Measurements from ENCODE around the gene KLC1.
"Not testable (repeated sequence)": the region's sequence is repeated elsewhere in the genome, so short reads cannot be mapped to it uniquely, and the experiment has no call there.

The KLC1 gene

GRCh38 chr14:103628684-103629502 lies at the start of gene KLC1:
Gene KLC1, plus strand, starts transcription at chr14:103629211. Its CDS starts 25,354 bp downstream, at chr14:103654565.
- DNase-seq: peak; percentile 85

GRCh38 chr14:103581206-103581605 lies 47.8 kb upstream of the KLC1 start:
- DNase-seq: no peak

- DNase-seq: no peak
Measured at GRCh38 chr14:103581954-103582703, 46.9 kb upstream of the KLC1 start.

- DNase-seq: no peak
Measured at GRCh38 chr14:103584326-103584915, 44.6 kb upstream of the KLC1 start.

DNA sequence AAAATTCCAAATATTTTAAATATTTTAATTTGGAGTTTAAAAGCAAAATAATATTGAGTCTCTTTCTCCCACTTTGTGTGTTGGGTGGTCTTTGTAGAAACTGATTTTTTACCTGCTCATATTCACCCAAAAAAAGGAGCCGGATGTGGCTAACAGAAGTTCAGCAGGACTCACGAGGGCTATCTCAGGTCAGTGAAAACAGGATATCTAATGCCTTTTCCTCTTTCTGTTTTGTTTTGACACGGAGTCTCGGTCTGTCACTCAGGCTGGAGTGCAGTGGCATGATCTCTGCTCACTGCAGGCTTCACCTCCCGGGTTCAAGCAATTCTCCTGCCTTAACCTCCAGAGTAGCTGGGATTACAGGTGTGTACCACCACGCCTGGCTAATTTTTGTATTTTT lies 35.4 kb upstream of the KLC1 start:
- no peak for DNase-seq

DNA sequence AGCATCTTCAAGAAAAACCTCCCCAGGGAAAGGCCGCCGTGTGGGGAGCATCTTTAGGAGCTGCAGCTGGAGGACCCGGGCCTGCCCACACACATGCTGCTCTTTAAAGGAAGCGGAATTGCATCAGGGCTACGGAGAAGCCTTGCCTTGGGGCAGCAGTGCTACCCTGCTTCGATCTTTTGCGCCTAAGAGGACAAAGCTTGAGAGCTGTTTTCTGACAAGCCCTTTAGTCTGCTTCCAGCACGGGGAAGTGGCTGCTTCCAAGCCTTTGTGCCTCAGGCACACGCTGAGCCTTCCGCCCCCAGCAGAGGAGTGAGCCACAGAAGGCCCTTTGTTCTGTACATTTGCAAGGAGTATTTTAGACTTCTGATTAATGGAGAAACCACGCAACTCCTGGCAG lies 34.7 kb upstream of the KLC1 start:
- no peak for DNase-seq

- no peak for DNase-seq
Measured at GRCh38 chr14:103597623-103598377, 31.2 kb upstream of the KLC1 start.

DNA sequence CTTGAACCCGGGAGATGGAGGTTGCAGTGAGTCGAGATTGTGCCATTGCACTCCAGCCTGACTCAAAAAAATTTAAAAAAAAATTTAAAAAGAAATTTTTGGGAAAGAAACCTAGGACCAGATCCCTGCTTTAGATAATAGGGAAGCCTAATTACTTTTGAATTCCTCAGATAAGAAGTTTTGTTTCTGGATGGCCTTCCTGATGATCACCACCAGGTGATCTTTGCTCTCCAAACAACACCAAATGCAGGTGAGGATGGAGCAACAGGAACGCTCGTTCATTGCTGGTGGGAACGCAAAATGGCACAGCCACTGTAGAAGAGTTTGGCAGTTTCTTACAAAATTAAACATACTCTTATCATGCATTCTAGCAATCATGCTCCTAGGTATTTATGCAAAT lies 28.5 kb upstream of the KLC1 start:
- no peak for DNase-seq

GRCh38 chr14:103604620-103605019 lies 24.4 kb upstream of the KLC1 start:
- DNase-seq: no peak

DNA sequence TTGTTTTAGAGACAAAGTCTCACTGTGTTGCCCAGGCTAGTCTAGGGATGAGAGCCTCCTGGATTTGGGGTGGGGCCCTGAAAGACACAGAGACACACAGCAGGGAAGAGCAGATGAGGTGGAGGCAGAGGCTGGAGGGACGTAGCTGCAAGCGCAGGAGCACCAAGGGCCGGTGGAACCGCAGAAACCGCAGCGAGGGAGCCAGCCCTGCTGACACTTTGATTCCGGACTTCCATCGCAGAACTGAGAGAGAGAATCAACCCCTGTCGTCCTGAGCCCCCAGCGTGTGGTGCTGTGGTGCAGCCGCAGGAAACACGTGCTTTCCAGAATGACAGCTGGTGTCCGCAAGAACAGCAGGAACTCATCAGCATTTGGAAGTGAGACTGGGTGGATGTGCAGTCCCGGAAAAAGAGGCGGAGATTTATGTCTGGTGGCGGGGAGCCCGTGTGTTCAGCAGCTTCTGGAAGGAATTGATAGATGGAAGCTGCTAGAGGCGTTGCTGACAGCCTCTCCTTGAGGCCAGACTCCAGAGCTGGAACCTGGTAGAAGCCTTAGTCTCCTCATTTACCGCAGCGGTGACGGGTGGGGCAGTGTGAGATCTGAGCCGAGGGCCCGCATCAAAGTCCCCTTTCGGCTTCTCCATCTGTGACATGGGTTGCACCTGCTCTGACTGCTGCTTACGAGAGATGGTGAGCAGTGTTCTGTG lies 21.9 kb upstream of the KLC1 start:
- peak; percentile 36 for DNase-seq

DNA sequence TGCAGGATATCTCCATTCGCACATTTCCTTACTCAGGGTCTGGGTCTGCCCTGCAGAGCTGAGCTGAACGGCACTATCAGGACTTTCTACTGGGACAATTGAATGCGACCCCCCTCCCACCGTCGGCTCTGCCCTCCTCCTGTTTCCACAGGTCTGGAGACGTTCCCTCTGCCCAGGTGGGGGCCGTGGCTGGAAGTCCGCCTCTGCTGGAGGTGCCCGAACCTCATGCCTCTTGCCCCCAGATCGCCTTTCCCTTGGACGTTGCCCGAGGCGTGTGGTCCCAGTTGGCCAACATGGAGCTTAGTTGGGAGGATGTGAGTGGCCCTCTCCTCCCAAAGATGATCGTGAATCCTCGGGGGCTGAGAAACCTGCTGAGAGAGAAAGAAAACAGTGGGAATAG lies 21.2 kb upstream of the KLC1 start:
- DNase-seq: no peak

- not testable (repeated sequence) for DNase-seq
Measured at GRCh38 chr14:103609081-103609480, 19.9 kb upstream of the KLC1 start.

DNA sequence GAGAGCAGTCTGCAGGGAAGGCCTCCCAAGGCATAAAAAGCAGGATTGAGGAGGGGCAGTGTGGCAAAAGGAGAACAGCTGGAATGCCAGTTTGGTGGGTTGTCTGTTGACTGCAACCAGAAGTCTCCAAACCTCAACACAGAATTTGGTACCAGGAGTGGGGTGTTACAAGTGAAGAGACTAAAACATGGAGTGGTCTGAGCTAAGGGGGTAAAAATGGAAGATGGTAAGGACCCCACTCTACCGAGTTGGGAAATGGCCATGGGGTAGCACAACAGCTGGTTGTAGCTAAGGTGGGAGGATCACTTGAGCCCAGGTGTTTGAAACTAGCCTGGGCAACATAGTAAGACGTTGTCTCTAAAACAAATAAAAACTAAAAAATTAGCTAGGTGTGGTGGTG lies 17.8 kb upstream of the KLC1 start:
- no peak for DNase-seq

- DNase-seq: no peak
Measured at GRCh38 chr14:103613517-103613916, 15.5 kb upstream of the KLC1 start.

DNA sequence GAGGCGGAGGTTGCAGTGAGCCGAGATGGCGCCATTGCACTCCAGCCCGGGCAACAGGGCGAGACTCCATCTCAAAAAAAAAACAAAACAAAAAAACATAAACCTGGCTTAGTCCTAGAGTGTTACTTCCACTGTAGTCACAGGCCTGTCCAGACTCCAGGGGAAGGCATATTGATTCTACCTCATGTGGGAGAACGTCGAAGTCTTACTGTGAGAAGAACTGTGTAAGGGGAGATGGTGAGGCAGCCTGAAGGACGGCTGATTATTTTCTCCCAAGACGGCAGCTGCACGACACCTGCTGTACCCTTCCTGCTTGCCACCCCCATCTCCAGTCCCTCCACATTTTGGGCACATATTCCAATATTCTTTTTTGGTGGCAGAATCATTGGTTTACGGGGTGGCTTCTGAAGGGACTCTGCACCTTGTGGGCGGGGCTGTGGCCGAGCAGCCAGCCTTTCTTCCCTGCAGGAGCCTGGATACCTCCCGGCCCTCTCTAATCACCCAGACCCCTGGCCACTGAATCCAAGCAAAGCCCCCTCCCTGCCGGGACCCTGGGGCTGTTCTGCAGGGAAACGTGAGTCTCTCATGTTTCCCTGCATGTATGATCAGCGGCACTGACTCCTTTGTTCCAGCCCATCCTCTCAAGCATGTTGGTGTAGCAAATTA lies 12.2 kb upstream of the KLC1 start:
- DNase-seq: no peak

DNA sequence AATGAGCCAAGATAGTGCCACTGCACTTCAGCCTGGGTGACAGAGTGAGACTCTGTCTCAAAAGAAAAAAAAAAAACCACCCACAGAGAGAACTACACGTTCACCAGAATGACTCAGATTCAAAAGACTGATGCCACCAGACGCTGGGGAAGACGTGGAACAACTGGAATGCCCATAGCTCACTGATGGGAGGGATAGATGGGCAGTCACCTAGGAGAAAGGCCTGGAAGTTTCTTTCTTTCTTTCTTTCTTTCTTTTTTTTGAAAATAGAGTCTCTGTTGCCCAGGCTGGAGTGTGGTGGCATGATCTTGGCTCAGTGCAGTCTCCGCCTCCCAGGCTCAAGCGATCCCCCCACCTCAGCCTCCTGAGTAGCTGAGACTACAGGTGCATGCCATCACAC lies 10.0 kb upstream of the KLC1 start:
- DNase-seq: no peak

- no peak for DNase-seq
Measured at GRCh38 chr14:103621860-103622259, 7.2 kb upstream of the KLC1 start.

DNA sequence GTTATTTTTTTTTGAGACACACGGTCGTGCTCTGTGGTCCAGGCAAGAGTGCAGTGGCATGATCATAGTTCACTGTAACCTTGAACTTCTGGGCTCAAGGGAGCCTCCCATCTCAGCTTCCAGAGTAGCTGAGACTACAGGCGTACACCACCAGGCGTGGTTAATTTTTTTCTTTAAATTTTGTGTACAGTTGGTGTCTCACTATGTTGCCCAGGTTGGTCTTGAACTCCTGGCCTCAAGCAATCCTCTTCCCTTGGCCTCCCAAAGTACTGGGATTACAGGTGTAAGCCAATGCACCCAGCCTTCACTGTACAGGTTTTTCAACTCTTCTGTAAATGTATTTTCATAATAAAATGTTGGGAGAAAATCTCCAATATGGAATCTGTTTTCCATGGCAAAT lies 5.7 kb upstream of the KLC1 start:
- no peak for DNase-seq

DNA sequence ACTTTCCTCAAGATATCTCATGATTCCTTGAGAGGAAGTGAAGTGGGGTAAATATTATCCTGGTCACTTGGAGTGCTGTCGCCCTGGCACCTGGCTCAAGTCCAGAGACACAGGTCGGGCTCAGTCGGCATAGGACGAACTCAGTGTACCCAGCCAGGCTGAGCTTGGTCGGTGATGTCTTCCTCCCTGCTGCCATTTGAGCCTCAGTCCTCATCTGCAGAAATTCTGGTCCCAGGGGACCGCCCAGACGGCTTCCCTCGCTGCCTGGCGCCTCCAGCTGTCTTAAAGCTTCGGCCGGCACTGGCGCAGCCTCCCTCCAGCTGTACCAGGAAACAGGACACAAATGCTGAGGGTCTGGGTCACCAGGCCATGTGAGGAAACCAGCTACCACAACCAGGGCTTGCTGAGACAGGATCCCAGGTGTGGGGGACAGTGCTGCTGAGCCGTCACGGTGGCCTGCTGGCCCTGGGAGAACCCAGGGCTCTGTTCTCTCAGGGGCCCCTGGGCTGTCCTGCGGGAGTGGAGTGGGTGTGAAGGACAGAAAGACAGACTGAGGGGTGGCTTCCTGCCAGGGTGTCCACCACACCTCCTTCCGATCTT lies 5.0 kb upstream of the KLC1 start:
- DNase-seq: no peak

DNA sequence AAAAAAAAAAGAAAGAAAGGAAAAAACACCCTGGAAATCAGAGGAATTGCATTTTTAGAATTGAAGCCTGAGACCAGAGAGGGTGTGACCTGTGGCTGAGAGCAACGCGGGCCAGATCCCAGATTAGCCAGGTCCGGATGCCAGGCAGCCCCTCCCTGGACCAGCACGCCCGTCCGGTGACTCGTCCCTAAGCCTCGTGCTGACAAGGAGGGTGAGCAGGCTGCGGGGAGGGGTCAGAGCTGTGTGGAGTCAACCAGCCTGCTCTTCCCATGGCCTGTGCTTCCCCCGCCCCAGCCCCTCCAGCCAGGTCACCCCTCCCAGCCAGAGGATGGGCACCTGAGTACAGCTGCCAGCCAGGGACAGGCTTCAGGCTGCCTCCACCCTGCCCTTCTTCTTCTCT lies 4.2 kb upstream of the KLC1 start:
- no peak for DNase-seq

DNA sequence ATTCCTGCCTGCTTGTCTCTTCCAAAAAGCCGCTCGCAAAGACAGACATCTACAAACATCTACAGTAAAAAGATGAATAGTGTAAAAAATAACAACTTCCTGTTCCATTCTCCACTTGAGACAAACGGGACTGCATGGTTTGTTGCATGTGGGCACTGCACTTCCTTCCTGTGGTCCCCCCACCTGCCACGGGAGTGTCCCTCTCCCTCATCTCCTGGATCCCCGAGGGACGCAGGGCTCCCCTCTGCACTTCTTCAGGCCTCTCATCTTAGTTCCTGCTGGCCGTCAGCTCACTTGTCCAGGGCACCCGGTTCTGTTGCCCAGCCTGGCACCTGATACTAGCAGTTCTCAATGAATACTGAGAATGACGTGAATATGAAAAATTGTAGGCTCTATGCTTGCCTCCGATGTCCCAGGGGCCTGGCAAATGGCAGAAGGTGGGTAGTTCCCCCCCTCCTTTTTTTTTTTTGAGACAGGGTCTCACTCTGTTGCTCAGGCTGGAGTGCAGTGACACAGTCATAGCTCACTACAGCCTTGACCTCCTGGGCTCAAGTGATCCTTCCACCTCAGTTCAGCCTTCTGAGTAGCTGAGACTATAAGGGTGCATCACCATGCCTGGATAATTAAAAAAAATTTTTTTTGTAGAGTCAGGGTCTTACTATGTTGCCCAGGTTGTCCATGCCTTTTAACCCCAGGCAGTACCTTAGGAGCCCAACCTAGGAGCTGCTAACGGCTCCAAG lies 3.5 kb upstream of the KLC1 start:
- peak; percentile 20 for DNase-seq

All from activated CD4-positive, alpha-beta T cell treated with anti-CD3 and anti-CD28 coated beads, Interleukin-2, amount 50 U/mL, for 1 hour (primary cell).